Progenitor cell of endocrine pancreas (in vitro differentiated cells): ENCODE measurements around the gene ATF7IP. TPM values are rescaled to one million over a fixed set of nuclear protein-coding genes. Genes with fewer than 3 reads are reported as not detected.
"Not testable (repeated sequence)": the region's sequence is repeated elsewhere in the genome, so short reads cannot be mapped to it uniquely, and the experiment has no call there.

Source experiments
- DNase-seq: peaks from one replicate; pipeline ENCODE4 v3.0.0; 2021; ENCODE audit warnings: low spot score; ENCODE audit not compliant: unreplicated experiment
- H3K27ac Mint-ChIP-seq: 2 replicates; pipeline ENCODE4 v1.8.0; 2021; ENCODE audit warnings: mild to moderate bottlenecking, moderate library complexity, mixed read lengths
- H3K27me3 Mint-ChIP-seq: 2 replicates; pipeline ENCODE4 v1.8.0; 2021; ENCODE audit warnings: mixed read lengths
- H3K36me3 Mint-ChIP-seq: 2 replicates; pipeline ENCODE4 v1.8.0; 2022; ENCODE audit warnings: mixed read lengths; ENCODE audit not compliant: insufficient read depth
- H3K4me1 Mint-ChIP-seq: 2 replicates; pipeline ENCODE4 v1.8.0; 2021; ENCODE audit warnings: low read depth, mixed read lengths
- H3K4me3 Mint-ChIP-seq: 2 replicates; pipeline ENCODE4 v1.8.0; 2021; ENCODE audit warnings: low read depth, mild to moderate bottlenecking, moderate library complexity, mixed read lengths
- H3K9me3 Mint-ChIP-seq: 2 replicates; pipeline ENCODE4 v1.8.0; 2021; ENCODE audit warnings: low read depth, mixed read lengths
- CTCF ChIP-seq: fragments of 200-600 bp; sonication (generic); IDR thresholded peaks from one replicate; pipeline ENCODE4 v1.5.0; 2021; ENCODE audit warnings: antibody characterized with exemption, mild to moderate bottlenecking; ENCODE audit not compliant: unreplicated experiment
- total RNA-seq: library from RNA; stranded (reverse); gene quantifications from 2 replicates; pipeline ENCODE4 v1.2.1, GENCODE V29; 2021

Gene ATF7IP
- total RNA-seq, 1 donor from 2014 or later = 185 TPM

- no peaks in the 10 kb centered on the region for H3K27me3 Mint-ChIP-seq
- H3K4me1 Mint-ChIP-seq = peaks cover 26% of the 10 kb centered on the region
- no peak for DNase-seq
- H3K9me3 Mint-ChIP-seq = peaks cover 27% of the 10 kb centered on the region
- peak overlapping the region; percentile 73 for H3K27ac Mint-ChIP-seq
- no peak overlapping the region for H3K4me3 Mint-ChIP-seq
- no peak for TF ChIP-seq CTCF
- peaks cover 25% of the 10 kb centered on the region for H3K36me3 Mint-ChIP-seq
Observed at GRCh38 chr12:14403293-14403692, 37.8 kb downstream of the ATF7IP start.

- H3K36me3 Mint-ChIP-seq = peaks cover 26% of the 10 kb centered on the region
- peaks cover 27% of the 10 kb centered on the region for H3K4me1 Mint-ChIP-seq
- H3K9me3 Mint-ChIP-seq = peaks cover 25% of the 10 kb centered on the region
- no peak for DNase-seq
- H3K4me3 Mint-ChIP-seq = peak overlapping the region; percentile 1
- H3K27me3 Mint-ChIP-seq = no peaks in the 10 kb centered on the region
- peak overlapping the region; percentile 73 for H3K27ac Mint-ChIP-seq
- no peak for TF ChIP-seq CTCF
Observed at GRCh38 chr12:14403711-14404196, 38.3 kb downstream of the ATF7IP start.

- not testable (repeated sequence) for DNase-seq, H3K27ac Mint-ChIP-seq, H3K4me3 Mint-ChIP-seq, H3K27me3 Mint-ChIP-seq
- peaks cover 25% of the 10 kb centered on the region for H3K36me3 Mint-ChIP-seq
- peaks cover 27% of the 10 kb centered on the region for H3K4me1 Mint-ChIP-seq
- H3K9me3 Mint-ChIP-seq = peaks cover 20% of the 10 kb centered on the region
Observed at GRCh38 chr12:14405407-14405806, 39.9 kb downstream of the ATF7IP start.

- Mint-ChIP-seq H3K36me3 (peaks cover 32% of the 10 kb centered on the region), H3K9me3 (peaks cover 33% of the 10 kb centered on the region), H3K4me3 (no peak overlapping the region), H3K27ac (peak overlapping the region; percentile 41), H3K27me3 (no peaks in the 10 kb centered on the region), H3K4me1 (peaks cover 15% of the 10 kb centered on the region)
- DNase-seq = no peak
- no peak for TF ChIP-seq CTCF
Observed at GRCh38 chr12:14408208-14408607, 42.7 kb downstream of the ATF7IP start.

- H3K27me3 Mint-ChIP-seq = no peaks in the 10 kb centered on the region
- no peak for TF ChIP-seq CTCF
- H3K9me3 Mint-ChIP-seq = peaks cover 30% of the 10 kb centered on the region
- no peak overlapping the region for H3K27ac Mint-ChIP-seq
- H3K36me3 Mint-ChIP-seq = peaks cover 35% of the 10 kb centered on the region
- peaks cover 13% of the 10 kb centered on the region for H3K4me1 Mint-ChIP-seq
- no peak for DNase-seq
- H3K4me3 Mint-ChIP-seq = no peak overlapping the region
Observed at GRCh38 chr12:14410177-14410576, 44.7 kb downstream of the ATF7IP start.

GRCh38 chr12:14410841-14411569 lies 45.5 kb downstream of the ATF7IP start:
- no peak overlapping the region for H3K27ac Mint-ChIP-seq
- H3K4me3 Mint-ChIP-seq = no peak overlapping the region
- peaks cover 16% of the 10 kb centered on the region for H3K4me1 Mint-ChIP-seq
- no peak for TF ChIP-seq CTCF
- H3K27me3 Mint-ChIP-seq = no peaks in the 10 kb centered on the region
- no peak for DNase-seq
- H3K36me3 Mint-ChIP-seq = peaks cover 35% of the 10 kb centered on the region
- peaks cover 30% of the 10 kb centered on the region for H3K9me3 Mint-ChIP-seq
